NCI-H2029 (cell line): Measurements from ENCODE around the gene MGAT5.

Experiments used
- DNase-seq: peaks from one replicate; lab custom pipeline; 2025; lab: John Stamatoyannopoulos, UW

The MGAT5 gene

DNA sequence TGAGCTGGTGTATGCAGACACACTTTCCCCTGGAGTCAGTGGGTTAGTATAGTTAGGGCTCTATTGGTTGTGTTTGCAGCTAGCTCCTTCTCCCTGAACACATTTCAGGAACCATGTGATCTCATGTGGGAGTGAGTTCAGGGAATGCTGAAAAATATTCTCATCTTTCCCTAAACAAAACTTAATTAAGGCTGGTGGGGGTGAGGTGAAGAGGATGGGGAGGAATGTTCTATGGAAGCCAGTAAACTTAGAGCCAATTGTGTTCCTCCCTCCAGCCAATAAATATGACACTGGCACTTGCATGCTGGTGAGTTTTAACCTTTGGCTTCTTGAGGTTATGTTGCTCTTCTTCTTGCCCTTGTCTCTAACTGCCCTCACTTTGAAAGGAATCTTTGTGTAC is 952 bp downstream of the MGAT5 start:
- no peak for DNase-seq

DNA sequence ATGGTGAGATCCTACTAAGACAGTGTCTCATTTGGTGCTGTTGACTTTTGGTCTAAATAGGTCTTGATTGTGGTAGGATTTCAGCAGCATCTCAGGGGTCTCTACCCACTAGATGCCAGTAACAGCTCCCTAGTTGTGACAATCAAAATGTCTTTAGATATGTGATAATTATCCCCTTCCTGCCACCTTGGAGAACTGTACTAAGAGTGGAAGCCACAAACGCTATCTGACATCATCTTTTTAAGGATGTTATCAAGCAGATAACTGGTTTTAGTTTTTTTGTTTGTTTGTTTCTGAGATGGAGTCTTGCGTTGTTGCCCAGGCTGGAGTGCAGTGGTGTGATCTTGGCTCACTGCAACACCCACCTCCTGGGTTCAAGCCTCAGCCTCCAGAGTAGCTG is 3.1 kb downstream of the MGAT5 start:
- DNase-seq = no peak

DNA sequence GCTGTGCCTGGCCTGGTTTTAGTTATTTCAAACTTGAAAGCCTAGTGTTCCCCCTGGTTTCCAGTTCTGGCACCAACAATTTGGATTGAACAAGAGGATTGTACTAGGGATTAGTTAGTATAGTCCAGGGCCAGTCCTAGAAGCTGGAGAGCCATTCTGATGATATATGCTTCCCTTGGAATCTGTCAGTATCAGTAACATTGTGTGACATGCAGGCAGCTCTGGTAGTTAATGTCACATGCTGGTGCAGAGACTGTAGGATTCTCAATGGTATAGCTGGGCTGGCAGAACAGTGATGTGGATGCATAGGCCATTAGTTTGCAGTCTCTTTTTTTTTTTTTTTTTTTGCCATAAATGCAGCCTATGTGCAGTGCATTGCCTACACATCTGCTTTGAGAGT is 3.6 kb downstream of the MGAT5 start:
- DNase-seq = no peak

DNA sequence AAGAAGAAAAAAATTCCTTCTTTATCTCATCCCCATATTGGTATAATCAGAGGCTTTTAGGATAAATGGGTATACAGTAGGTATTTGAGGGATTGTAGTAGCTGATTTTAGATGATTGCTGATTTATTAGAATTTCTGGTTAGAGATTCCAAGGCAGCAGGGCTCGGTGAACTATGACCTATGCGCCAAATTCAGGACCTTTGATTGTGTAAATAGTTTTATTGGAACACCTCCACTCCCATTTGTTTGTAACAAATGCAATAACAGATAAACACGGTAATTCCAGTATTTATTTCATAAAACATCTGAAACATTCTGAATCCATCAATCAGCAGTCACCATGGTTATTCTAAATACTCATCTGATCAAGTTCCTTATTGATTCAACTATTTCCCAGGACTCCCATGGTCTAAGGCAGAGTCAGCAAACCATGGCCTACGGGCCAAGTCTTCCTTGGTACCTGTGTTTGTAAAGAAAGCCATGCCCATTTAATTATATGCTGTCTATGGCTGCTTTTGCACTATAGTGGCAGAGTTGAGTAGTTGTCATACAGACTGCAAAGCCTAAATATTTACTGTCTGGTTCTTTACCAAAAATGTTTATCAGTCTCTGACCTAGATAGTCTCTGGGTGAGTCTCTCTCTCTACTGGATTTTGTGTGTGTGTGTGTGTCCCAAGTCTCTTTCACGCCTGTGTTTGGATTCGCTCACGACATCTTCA is 4.3 kb downstream of the MGAT5 start:
- no peak for DNase-seq

DNA sequence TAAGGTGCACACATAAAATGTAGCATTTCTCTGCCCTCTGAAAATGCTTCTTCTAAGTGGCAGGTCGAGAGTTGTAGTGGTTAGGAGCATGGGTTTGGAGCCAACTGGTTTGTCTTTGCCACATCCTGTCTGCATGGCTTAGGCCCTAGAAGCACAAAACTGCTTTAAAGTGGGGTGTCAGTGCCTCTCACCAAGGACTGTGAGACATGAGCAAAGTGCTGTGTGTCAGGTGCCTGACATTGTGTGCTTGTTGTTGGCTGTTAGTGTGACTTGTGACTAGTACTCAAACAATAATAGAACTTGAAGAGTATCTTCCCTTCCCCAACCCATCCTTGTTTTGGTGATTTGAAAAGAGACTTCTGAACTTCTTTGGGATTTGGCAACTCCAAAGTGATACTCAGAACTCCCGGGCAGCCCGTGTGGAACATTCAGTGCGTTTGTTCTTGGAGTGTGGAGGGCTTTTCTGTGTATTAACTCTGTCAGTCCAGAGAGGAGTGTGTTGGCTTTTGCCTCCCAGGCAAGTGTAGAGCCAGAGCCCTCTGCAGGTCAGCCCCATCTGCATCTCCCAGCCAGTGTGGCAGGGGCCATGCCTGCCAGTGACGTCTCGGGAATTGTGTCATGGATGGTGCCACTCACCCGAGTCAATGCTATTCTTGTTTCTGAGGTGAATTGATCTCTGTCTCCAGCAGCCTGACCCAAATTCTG is 5.0 kb downstream of the MGAT5 start:
- no peak for DNase-seq

DNA sequence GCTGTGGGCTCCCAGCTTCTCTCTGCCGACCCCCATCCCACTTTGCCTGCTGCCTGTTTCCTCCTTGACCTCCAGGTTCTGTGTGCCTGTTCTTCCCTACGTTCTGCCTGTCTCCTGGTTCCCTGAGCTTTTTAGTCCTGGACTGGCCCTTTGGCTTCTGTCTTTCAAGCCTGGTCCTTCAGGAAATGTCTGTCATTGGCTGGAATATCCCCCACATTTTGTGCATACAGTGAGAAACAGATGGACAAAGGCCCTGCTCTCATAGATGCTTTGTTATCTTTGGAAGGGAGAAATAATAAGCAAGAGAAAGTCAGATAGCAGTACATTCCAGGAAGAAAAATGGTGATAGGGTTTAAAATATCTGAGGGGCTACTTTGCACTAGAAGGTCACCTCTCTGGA is 5.7 kb downstream of the MGAT5 start:
- no peak for DNase-seq

DNA sequence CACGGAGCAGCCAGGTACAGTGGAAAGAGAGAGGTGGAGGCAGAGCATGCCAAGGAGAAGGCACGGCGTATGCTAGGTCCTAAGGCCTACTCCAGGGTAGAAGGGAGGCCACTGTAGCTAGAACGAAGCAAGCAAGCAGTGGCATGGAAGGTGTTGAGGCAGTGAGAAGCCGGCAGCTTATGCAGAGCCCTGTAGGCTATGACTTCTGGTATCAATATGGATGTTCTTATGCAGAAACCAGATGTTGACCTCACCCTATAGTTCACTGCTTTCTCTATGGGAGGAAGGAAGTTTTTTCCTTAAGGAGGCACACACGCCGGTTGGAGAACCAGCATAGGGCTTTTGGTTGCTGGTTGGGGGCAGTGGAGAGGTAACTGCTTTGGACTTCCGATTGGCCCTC is 6.1 kb downstream of the MGAT5 start:
- no peak for DNase-seq

DNA sequence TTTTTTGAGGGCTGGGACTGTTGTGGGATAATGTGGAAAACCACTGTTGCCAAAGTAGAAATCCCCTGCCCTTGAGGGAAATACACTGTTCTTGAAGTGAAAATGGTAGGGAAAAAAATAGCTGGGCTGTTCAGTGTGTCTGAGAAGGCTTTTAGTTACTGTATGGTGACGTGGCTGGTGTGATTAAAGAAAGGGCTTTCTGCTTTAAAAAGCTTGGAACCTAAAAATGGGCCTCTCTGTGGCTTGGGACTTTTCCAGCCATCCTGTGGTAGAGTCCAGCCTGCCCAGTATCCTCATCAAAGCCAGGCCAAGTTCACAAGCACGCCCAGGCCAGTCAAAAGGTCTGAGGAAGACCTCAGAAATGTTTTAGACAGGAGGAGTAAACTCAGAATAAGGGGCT is 6.8 kb downstream of the MGAT5 start:
- DNase-seq = no peak

DNA sequence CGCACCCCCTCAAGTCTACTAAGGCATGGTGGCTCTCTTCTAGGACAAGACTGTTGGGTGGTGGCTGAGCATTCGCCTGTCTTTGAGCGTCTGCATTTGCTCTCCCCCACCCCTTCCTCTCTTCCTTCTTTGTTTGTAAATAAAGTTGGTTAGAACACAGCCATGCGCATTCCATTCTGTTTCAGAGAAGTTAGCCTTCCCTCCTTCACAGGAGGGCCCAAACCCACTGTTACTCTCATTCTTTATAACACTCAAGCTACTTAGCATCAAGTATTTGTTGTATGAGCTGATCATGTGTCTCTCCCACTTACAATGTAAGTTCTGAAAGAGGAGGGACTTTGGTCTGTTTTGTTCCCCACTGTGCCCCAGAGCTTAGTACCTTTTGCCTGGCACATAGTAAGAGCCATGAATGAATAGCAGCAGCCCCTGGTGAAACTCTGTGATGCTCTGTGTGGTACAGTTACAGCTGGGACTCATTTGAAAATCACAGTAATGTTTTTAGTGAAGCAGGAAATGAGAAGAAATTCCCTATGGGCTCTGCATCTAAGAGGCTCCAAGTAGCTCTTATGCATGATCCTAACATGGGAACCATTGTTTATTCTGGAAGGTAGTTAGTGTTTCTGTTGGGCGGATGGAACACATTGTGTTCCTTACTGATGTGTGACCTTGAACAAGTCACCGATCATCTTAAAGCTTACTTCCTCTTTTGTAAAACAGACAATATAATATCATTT is 7.7 kb downstream of the MGAT5 start:
- no peak for DNase-seq

DNA sequence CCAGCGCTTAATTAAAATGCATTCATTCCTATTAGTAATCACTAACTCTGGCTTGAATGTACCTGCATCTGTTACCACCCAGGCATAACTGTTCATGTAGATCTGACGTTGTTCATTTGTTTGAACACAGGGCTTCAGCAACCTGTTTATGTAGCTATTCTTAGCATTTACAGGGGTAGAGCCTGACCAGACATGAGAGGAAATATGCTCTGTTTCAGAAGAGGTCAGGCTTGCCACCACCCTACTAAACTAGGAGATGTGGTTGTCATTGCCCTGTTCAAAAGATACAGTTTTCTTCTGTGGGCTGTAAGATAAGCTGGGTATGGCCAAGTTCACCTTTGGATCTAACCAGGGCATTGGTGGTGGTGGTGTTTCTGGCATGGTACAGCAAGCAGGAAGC is 8.8 kb downstream of the MGAT5 start:
- no peak for DNase-seq

DNA sequence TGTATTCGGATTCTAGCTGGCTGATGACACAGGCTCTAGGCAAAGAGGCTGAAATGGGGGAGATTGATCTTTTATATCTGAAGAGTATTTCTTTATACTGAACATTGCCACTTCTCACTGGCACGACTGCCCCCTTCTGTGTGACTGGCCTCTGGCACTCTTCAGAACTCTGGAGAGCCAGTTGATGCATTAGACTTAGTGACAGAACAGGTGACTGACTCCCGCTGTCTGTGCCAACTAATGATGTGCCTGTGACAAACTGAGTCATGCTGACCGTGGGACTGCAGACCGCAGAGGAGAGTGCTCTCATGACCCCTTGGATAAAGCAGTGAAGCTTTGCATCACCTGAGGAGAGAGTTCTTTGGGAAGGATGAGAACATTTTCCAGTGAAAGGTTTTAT is 14.4 kb downstream of the MGAT5 start:
- DNase-seq = no peak

DNA sequence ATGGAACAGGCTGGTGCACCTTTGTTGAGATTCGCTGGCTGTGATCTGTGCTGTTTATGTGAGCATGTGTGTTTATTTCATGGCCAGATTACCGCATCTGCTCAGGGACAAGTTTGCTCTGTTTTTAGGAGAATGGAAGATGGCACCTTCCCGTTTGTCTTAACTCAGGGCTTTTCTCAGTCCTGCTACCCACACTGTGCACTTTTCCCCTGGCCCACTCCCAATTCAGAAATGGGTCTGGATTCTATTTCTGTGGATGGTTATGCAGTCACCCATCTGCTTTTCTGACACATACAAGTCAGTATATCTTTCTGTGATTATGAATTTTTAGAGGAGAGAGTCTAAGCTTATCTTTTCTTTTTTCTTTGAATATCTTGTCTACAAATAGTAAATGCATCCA is 15.4 kb downstream of the MGAT5 start:
- DNase-seq = no peak

DNA sequence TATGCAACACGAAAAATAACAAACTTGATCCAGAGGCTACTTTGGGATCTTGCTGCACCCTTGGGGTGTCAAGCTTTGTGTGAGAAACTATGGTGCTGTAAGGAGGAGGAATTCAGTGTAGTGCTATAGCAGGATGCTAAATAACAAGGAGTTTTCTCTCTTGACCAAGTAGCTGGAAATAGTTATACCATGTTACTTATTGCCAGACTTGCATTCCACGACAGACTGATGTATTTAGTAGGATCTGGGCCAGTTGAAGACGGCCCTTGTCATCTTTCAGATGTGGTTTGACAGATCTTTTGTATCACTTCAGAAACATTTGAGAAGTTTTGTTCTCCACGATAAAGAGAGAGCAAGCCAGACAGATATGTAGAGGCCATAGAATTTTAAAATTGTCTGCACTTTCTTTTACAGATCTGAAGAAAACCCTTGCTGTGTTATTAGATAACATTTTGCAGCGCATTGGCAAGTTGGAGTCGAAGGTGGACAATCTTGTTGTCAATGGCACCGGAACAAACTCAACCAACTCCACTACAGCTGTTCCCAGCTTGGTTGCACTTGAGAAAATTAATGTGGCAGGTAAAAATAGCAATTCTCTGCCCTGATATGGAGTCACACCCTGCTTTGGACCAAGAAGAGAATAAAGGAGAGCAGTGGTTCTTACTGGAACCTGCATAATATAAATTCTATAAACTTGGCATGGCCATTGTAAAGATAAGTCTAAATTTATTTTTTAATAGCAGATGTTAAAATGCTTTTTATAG is 16.3 kb downstream of the MGAT5 start:
- no peak for DNase-seq

DNA sequence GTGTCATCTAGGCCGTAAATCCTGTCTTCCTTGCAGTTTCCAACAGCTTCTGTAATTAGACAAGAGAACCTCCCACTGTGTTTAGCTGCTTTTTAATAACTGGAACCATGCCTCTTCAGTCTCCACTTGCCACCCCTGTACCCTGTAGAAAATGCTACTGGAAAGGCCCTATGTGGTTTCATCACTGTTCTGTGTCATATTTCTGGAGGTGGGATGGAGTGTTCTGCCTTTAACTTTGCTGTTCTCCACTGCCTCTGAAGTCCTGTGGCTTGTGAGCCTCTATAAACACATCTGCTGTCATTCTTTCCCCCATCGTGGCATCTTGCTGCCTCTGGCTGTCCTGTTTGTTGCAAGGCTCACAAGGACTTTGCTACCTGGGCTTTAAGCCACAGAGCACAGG is 17.9 kb downstream of the MGAT5 start:
- DNase-seq = no peak

DNA sequence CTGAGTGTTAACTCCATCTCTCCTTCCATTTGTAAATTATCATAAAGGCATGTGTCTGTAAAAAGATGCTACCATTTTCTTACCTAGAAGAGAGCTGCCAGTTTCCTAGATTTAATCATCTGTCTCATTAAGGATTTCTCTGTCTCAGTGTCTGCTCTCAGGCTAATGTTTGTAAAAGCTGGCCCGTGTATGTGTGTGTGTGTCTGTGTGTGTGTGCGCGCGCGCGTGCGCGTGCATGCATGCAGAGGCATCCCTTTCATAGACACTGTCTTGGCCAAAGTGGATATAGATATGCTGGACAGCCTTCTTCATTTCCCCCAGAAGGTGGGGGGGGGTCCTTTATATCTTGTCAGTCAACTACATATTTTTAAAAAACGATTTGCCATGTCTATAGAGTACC is 18.9 kb downstream of the MGAT5 start:
- no peak for DNase-seq

DNA sequence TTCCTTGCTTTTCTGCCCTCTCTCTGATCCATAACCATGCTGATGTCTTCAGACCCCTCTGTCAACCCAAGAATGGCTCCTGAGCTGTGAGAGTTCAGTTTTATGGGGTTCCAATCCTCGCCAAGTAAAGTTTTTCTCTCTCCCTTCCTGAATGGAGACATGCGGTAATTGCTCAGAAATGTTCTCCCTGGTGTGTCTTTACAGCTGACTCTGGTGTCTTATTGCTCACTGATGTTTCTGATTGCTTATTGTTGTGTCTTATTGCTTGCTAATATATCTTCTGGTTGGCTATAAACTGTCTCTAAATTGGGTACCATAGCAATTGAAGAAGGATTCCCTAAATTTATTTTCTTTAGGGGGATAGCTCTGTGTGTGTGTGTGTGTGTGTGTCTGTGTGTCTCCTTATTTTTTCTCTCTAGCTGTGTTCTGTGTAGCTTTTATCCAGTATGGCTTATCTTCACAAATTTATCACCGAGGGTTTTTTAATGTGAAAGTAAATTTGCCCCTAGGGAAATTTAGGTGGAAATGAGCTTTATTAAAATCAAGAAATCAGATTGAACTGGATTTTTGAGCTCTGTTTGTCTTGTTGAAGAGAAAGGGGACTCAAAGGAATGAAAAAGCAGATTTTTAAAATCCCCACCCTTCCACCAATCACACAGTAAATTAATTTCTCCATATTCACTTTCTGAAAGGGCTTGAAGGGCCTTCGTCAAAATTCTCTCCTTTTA is 19.5 kb downstream of the MGAT5 start:
- DNase-seq = no peak

DNA sequence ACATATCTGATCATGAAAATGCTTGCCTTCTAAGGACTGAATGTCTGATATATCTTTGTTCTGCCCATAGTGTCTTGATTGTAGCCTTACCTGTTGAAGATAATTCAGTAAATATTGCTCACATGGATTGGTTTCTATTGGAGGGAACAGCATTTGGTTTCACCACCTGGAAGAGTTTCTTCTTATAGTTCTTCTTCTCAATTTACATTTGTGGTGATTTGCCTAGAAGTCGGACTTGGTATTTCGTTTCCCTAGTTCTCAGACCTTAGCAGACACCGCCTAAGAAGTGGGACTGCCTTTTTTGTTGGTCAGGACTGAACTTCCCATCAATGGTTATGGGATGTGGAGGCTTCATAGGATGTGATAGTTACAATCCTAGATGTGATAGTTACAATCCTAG is 20.2 kb downstream of the MGAT5 start:
- no peak for DNase-seq

DNA sequence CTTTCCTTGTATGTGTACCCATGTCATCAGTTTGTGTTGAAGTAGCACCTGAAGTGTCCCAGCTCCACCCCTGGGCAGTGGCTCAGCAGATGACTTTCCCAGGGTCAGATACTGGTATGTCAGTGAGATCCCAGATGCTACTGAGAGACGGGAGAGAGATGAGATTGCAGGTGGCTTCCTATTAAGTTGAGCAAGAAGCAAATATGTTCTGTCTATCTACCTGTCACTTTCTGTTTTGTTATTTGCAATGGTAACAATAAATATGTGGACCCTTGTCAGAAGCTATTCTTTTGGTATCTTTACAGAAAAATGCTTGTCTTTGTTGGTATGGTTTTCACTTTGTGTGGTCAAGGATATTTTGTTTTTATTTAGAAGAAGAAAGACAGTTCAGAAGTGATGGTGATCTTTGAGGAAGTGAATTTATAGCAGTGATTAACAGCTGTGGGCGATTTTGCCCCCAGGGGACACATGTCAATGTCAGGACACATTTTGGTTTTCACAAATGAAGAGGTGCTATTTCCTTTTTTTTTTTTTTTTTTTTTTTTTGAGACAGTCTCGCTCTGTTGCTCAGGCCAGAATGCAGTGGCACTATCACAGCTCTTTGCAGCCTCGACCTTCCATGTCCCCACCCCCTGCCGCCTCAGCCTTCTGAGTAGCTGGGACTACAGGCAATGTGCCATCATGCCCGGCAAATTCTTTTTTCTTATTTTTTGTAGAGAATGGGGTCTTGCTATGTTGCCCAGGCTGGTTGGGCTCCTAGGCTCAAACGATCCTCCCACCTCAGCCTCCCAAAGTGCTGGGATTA is 21.4 kb downstream of the MGAT5 start:
- no peak for DNase-seq

DNA sequence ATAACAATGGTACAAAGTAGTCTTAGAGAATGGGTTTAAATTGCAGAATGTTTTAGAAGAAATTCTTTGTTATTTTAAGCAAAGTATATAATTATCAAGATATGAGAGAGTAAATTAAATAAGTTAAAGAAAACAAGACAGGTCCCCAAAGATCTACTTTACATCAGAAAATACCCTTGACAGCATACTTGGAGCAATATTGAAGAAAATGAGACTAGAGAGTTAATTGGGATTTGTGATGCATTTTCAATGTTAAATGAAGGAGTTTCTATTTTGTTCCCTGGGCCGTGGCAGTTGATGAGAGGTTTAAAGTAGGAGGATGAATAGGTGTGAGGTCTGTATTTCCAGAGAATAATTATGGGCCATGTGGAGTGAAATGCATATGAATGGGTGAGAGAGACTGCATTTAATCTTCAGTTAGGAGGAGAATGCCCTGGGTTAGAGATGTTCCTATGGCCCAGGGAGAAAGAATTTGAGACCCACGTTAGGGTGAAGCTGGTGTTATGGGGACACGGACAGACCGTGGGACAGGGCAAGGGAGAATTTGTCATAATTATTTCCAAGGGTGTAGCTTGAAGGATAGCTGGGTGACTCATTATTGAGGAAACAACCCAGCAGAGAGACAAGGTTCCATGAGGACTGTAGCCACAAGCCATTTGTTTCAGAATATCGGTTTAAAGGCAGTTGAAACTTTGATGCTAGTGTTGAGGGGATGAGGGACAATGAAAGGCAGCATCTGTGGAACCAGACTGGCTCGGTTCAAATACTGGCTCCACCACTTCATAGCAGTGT is 22.7 kb downstream of the MGAT5 start:
- no peak for DNase-seq

DNA sequence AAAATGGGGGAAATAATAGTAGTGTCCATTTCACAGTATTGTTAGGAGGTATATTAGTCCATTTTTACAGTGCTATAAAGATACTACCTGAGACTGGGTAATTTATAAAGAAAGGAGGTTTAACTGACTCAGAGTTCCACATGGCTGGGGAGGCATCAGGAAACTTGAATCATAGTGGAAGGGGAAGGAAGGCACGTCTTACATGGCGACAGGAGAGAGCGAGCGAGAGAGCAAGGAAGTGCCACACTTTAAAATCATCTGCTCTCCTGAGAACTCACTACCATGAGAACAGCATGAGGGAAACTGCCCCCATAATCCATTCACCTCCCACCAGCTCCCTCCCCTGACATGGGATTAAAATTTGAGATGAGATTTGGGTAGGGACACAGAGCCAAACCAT is 23.4 kb downstream of the MGAT5 start:
- no peak for DNase-seq
